K562 treated with DMSO at 1 percent for 48 hours (cell line): ENCODE measurements around the gene NSRP1. TPM values are rescaled to one million over a fixed set of nuclear protein-coding genes. Genes with fewer than 3 reads are reported as not detected.

Experiments used
- total RNA-seq: library from RNA; unstranded; fragments of 300-600 nt; gene quantifications from 2 replicates; pipeline ENCODE4 v1.2.3, GENCODE V29; 2022; ENCODE audit warnings: low replicate concordance; ENCODE audit errors: extremely low read depth

NSRP1 gene, protein sequence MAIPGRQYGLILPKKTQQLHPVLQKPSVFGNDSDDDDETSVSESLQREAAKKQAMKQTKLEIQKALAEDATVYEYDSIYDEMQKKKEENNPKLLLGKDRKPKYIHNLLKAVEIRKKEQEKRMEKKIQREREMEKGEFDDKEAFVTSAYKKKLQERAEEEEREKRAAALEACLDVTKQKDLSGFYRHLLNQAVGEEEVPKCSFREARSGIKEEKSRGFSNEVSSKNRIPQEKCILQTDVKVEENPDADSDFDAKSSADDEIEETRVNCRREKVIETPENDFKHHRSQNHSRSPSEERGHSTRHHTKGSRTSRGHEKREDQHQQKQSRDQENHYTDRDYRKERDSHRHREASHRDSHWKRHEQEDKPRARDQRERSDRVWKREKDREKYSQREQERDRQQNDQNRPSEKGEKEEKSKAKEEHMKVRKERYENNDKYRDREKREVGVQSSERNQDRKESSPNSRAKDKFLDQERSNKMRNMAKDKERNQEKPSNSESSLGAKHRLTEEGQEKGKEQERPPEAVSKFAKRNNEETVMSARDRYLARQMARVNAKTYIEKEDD
- total RNA-seq, result not detected in 2 replicates

DNA sequence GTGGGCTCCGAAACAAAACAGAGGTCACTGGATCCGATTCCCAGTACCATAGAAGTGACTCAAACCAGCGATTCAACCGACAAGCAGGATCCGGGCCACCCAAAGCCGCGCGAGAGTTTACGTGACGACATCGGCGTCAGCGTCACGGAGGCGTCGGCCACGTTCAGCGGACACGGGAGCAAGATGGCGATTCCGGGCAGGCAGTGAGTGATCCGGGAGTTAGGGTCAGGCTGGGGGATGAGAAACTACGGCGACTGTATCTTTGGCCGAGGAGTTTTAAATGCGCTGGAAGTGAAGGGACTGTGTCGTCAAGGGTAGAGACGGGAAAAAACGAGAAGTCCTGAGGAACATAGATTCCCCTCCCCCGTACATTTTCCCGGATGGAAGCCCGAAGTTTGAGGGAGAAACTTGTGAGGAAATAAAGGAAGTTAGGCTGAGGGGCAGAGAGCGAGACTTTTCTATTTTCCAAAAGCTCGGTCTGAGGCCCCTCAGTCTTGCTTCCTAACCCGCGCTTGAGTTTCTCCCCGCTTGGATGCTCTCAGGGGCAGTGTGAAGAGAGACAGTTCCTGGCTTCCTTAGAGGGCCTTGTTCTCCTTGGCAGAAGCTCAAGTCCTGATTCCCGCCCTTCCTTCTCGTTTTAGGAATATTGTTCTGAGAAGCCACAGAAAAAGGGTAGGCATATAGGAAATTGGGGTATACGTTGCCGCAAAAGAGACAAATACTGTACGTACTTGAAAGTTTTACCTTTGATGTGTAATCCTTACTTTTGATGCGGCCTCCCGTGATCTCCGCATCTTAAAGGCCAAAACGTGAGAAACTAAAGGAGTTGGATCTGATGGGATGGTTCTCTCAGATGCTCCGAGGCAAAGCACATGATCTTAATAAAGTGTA lies at the start of gene NSRP1:
TSS of gene NSRP1 (plus strand) at position 156 of the 891 bp plus-strand sequence. CDS start at position 184, 28 bp downstream.

DNA sequence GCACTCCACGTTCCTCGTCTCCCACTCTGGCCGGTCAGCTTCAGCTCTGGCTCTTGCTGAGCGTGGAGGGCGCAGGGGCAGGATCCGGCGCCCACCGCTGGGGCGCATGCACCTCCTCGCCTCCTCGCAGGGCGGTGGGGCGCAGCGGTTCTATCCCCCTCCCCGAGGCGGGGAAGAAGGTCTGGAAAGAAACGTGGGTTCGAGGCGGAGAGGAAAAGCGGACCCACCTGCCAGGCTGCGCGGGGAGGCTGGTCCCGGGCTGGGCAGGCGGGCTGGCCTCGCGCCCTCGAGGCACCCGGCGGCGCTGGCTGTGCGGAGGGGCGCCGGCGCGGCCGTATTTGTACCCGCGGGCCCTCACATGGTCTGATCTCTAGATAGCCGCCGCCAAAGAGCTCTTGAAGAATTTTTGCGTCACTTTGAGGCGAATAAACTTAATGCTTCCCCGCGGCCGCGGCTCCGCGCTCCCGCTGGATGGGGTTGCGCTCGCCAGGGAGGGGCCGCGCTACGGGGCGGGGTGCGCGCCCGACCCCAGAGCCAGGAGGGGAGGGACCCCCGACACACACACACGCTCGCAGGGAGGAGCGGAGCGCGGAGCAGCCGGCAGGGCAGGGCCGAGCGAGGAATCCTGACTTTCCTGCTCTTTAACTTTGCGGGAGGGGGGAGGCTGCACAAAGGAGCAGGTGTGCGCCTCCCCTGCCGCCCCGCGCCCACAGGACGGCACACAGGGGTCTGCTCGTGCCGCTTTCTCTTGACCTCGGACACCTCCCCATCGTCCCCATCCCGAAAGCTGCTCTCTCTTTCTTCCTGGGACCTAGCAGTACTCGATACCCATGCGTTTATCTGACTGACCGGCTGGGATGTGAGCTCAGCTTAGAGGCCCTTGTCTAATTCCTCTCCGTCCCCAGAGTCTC lies 119.0 kb downstream of the NSRP1 start, which contains the start of gene SLC6A4:
TSS of gene SLC6A4 (minus strand) at position 312 of the 911 bp plus-strand sequence. CDS start 13,739 bp downstream, outside the sequence.

Other genes starting within 250 kb of the NSRP1 start
- not detected in 2 replicates for gene SSH2, start 186.6 kb upstream of the NSRP1 start, total RNA-seq
- not detected in 2 replicates for gene EFCAB5, start 175.2 kb upstream of the NSRP1 start, total RNA-seq
- gene SLC6A4, start 118.9 kb downstream of the NSRP1 start, total RNA-seq, result not detected in 2 replicates
- gene BLMH, start 175.1 kb downstream of the NSRP1 start, total RNA-seq, result not detected in 2 replicates
- gene TMIGD1, start 217.2 kb downstream of the NSRP1 start, total RNA-seq, result not detected in 2 replicates